H1 (cell line): ENCODE results near the gene CASQ1. TPM values are rescaled to one million over a fixed set of nuclear protein-coding genes. Genes with fewer than 3 reads are reported as not detected.

Experiments
- CBX5 ChIP-seq: fragments of 300-800, 300-1000 bp; sonication (generic); IDR thresholded peaks from 2 replicates; pipeline ENCODE4 v1.7.1; 2016; ENCODE audit warnings: antibody characterized with exemption, low read length, low read depth
- JUND ChIP-seq: IDR thresholded peaks from 2 replicates; pipeline ENCODE4 v1.6.1; 2011; ENCODE audit warnings: mild to moderate bottlenecking, improper control_type of control experiment, low read length
- polyA plus RNA-seq, 7 experiments: library from polyadenylated mRNA; depleted of rRNA in 3 of 7; stranded (reverse) in 5 of 7; unstranded in 2 of 7; fragments of >200 nt in 5 of 7; fragments of 200-250 nt in 2 of 7; gene quantifications; 1 replicate in 5 of 7; 2 replicates in 1 of 7; 4 replicates in 1 of 7; pipeline versions ENCODE4 v1.2.1 to v1.2.3, GENCODE V29; 2011 to 2013; ENCODE audit warnings: missing spikeins in 2 of 7, mixed read lengths in 2 of 7
- total RNA-seq: library from RNA; stranded (reverse); fragmentation: NEBNext Ultra II Directional; extraction: Animal tissue kit (Norgen Biotek cat#: 25700); gene quantifications from 2 replicates; pipeline ENCODE4 v1.2.1, GENCODE V29; 2021
- TF ChIP-seq, protein P1 (sequence below), 3 experiments: IDR thresholded peaks; 1 replicate in 2 of 3; 2 replicates in 1 of 3; pipeline versions ENCODE4 v1.5.1 to v1.6.1; 2011; ENCODE audit warnings: low read length in 3 of 3, mild to moderate bottlenecking in 3 of 3, inconsistent platforms in 2 of 3, low read depth in 1 of 3, moderate library complexity in 1 of 3; ENCODE audit not compliant: insufficient read depth in 1 of 3; ENCODE audit errors: control extremely low read depth in 1 of 3
- TF ChIP-seq, protein P2 (sequence below): IDR thresholded peaks from 2 replicates; pipeline ENCODE4 v1.6.1; 2012; ENCODE audit warnings: inconsistent platforms

The CASQ1 gene
- total and polyA plus RNA-seq, 2 of the 8 experiments (the other 6 are each of a cell fraction or from before 2014, with no cell fraction given): 0.80 to 1.3 TPM

DNA sequence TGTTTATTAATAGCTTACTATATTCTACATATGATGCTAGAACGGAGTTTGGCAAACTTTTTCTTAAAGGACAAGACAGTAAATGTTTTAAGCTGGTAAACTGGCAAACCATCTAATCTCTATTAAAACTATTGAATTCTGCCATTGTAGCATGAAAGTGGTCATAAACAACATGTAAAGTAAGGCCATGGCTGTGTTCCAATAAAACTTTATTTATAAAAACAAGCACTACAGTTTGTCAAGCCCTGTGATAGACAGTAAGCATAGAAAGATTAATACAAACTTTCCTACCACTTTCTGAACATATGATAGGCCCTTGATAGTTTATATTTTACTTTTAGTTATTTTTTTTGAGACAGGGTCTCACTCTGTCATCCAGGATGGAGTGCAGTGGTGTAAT, 37.2 kb downstream of the CASQ1 start (continued):
- TF ChIP-seq, protein P1, sequence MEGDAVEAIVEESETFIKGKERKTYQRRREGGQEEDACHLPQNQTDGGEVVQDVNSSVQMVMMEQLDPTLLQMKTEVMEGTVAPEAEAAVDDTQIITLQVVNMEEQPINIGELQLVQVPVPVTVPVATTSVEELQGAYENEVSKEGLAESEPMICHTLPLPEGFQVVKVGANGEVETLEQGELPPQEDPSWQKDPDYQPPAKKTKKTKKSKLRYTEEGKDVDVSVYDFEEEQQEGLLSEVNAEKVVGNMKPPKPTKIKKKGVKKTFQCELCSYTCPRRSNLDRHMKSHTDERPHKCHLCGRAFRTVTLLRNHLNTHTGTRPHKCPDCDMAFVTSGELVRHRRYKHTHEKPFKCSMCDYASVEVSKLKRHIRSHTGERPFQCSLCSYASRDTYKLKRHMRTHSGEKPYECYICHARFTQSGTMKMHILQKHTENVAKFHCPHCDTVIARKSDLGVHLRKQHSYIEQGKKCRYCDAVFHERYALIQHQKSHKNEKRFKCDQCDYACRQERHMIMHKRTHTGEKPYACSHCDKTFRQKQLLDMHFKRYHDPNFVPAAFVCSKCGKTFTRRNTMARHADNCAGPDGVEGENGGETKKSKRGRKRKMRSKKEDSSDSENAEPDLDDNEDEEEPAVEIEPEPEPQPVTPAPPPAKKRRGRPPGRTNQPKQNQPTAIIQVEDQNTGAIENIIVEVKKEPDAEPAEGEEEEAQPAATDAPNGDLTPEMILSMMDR (IDR thresholded peaks at IDR 0.05; ENCODE audit: control extremely low read depth in 1 of 3, insufficient read depth in 1 of 3, low read depth in 1 of 3, low read length in 3 of 3): no peak
- TF ChIP-seq, protein P2, sequence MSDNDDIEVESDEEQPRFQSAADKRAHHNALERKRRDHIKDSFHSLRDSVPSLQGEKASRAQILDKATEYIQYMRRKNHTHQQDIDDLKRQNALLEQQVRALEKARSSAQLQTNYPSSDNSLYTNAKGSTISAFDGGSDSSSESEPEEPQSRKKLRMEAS: no peak
- no peak for TF ChIP-seq JUND
- no peak for TF ChIP-seq CBX5
